GM19397 (cell line): ENCODE data around the gene OAT.
"Not testable (repeated sequence)": the region's sequence is repeated elsewhere in the genome, so short reads cannot be mapped to it uniquely, and the experiment has no call there.

Source experiments
- ATAC-seq: cut with Tn5 transposase; IDR thresholded peaks from one replicate; pipeline ENCODE4 v1.9.1; 2021; ENCODE audit warnings: mild to moderate bottlenecking, moderate library complexity; ENCODE audit not compliant: unreplicated experiment

OAT gene

DNA sequence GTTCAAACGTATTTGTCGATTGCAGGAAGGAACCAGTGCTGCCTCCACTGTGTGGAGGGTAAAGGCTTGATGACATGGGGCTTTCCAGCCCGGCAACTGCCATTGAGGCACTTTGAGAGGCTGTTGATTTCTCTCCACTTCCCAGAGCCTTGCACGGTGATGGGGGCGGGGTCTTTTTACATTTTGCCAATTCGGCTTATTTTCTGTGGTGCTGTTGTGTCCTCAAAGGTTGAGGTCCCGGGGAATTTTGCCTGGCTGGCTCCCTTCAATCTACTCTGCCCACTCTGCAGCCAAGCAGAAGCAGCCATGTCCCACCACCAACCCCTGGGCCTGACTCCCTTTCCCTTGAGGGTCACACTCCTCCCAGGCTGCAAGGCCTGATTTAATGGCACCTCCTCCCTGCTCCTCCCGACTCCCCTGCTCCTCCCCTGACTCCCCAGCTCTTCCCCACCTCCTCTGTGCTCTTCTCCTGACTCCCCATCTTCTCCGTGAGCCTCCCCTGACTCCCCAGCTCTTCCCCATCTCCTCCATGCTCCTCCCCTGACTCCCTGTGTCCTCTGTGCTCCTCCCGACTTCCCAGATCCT, 39.0 kb downstream of the OAT start:
- ATAC-seq: no peak

DNA sequence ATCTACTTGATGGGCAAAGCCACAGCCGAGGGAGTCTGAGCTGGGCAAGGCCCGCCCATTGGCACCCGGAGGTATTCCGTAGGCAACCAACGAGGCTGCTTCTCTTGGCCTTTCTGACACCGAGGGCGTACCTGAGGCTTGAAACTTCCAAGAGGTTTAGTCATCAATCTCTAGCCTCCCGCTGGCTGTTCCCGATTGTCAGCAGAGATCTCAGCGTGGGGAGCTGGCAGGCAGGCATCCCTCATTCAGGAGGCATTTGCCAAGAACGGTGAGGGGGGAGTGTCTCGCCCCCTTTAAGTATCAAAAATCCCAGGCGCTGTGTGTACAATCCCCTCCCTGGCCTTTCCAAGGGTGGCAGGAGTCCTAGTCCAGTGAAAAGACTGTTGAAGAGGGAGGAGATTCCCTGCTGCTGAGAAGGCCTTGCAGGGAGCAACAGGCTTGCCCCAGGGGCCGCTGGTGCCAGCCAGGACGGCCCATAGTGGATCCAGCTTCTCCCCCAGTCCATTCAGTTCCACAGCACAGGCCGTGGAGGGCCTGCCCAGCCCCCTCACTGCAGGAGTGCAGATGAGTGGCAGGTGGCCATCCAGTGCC, 39.7 kb downstream of the OAT start:
- no peak for ATAC-seq

DNA sequence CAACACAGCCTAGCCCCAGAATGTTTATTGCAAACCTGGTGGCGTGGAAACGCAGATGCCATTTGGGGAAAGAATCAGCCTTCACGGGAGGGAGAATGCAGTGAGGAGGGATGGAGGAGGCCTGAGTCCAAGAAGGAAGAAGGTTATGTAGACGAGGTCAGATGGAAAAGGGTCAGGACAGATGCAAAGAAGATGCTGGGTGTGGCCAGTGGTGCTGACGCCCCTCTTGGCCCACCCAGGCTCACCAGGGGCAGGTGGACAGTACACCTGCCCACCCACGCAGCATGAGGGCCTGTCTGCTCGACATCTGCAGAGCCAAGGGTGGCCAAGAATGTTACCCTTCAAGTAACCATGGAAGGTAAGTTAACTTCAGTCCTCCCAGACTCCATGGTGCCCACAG, 40.5 kb downstream of the OAT start:
- ATAC-seq: no peak

DNA sequence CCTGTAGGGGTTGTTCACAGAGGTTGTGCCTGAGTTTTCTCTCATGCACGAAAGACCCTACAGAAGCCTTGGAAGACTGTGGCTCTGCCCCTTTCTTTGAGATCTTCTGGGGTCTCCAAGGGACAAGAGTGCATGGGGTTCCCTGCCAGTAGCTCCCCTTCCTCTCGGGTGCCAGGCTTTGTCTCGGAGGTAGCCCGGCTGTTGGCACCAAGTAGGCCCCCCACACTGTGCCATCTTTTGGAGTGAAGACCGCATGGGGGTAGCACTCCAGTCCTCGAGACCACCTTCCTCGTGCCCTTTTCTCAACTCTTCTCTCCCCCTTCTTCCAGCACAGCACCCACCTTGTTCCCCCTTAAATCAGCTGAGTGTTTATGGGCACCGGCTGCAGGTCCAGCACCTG, 41.6 kb downstream of the OAT start:
- ATAC-seq: no peak

DNA sequence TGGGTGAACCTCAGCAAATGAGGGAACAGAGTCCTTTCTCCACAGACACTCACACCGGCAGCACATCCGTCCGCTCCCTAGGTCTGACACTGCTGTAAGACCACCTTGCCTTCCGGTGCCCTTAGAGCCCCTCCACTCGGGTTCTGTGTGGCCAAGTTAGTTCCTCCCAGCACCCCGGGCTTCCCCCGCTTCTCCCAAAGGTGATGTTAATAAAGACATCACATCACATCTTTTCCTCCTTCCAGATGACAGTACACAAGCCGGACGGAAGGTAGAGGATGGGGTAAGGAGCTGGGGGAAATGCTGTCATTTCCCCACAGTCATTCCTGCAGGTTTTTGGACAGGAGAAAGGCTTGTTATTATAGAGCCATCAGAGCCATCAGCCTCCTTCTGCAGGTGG, 42.3 kb downstream of the OAT start:
- ATAC-seq: no peak

DNA sequence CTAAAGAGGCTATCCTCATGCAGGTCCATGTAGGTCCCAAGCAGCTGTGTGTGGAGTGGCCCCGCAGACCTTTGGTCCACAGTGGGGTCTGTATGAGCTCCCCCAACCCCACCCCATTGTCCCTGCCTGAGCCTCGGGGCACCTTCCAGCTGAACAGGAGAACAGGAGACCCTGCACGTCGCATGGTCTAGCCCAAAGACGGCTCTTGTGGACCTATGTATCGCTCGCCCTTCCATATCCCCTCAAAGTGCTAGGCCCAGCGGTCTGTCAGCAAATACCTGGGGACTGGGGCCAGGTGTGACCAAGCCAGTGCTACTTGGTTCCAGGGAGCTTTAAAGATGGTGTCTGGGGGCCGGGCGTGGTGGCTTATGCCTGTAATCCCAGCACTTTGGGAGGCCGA, 43.0 kb downstream of the OAT start:
- no peak for ATAC-seq

DNA sequence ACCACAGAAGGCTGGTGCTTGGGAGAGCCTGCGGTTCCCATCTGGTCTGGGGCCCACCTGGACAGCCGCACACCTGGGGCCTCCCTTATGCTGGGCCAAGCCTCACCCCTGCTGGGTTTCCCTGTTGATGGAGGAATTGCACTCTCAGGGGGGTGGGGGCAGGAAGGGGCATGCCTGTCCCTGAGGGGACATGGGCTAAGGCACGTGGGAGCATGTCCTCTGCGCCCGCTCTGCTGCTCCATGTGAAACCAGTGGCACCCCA, 43.4 kb downstream of the OAT start:
- ATAC-seq: no peak

DNA sequence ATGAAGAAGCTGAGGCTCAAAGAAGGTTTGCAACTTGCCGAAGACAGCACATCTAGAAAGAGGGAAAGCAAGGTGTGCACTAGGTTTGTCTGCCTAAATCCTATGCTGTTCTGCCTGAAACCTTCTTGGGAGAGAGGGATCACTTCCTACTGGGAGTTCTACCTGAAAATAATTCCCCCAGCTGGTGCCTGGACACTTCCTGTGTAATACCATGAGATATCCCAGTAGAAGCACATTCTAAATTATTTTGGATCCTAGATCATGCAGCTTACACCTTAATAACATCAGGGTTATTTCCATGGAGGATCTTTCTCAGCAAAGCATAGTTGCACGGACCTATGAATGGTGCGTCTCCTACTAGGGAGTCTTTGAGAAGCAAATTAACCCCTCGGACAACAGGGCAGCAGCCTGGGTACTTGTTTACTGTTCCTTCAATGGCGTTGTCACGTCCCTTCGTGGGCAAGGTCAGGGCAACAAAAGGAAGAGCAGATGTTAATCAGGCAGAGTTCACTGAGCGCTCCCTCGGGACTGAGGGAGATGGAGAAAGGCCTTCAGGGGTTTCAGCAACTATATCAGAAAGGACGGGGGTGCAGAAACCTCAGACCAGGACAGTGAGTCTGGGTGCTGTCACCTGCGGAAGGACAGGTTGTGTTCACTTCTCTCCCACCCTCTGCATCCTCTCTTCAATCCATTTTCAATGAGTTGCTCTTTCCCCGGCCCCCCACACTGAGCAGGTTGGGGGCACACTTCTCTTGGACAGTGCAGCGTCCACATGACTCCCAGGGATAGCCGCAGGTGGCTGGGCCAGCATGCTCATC, 44.0 kb downstream of the OAT start:
- ATAC-seq: no peak

DNA sequence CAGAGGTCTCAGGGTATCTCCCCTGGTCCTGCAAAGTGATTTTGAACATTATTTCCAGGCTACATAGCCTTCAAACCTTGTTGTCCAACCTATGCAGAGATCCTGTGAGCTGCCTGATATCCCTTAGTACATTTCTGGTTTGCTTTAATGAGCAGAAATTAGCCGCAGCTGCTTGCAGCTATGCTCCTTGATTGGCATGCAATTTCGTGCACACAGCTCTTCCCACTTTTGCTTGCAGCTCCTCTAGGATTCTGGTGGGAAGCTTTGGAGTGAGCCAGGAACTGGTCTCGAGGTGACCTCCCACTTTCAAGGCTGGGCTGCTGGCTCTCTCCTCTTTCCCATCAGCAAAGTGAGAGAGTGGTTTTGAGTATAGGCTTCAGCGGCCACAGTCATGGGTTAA, 45.8 kb downstream of the OAT start:
- no peak for ATAC-seq

DNA sequence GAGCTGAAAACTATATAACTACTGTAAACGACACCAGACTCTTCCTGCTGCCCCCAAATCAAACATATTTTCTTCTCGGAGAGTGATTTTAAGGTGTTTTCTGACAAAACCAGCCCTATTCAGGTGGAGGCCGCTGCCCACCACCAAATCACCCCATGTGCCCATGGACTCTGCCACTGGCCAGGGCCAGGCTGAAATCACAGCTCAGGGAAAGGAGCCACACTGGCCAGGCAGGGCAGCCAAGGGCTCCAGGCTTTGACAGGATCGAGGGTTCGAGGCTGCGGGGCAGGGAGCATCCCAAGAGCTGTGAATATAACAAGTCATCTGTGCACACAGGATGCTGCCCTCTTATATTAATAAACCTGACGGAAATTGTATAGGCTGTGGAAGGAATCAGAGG, 48.3 kb downstream of the OAT start:
- no peak for ATAC-seq

DNA sequence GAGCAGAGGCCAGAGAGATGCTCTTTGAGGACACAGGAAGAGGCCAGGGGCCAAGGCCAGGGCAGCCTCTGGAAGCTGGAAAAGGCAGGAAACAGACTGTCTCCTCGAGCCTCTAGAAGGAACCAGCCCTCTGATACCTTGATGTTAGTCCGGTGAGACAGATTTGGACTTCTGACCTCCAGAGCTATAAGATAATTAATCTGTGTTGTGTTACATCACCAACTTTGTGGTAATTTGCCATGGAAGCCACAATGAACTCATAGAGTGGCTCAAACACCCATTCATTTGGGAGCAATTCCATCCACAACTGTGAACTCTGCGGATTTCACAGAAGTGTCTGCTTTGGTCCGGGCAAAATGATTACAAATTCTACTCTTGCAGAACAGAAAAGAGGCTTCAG, 48.7 kb downstream of the OAT start:
- no peak for ATAC-seq

DNA sequence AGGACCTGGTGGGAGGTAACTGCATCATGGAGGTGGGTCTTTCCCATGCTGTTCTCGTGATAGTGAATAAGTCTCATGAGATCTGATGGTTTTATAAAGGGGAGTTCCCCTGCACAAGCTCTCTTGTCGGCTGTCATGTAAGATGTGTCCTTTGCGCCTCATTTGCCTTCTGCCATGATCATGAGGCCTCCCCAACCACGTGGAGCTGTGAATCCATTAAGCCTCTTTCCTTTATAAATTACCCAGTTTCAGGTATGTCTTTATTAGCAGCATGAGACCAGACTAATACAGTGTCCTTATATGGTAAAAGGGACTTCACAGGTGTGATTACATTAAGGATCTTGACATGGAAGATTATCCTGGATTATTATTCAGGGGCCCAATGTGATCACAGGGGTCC, 49.2 kb downstream of the OAT start:
- not testable (repeated sequence) for ATAC-seq

DNA sequence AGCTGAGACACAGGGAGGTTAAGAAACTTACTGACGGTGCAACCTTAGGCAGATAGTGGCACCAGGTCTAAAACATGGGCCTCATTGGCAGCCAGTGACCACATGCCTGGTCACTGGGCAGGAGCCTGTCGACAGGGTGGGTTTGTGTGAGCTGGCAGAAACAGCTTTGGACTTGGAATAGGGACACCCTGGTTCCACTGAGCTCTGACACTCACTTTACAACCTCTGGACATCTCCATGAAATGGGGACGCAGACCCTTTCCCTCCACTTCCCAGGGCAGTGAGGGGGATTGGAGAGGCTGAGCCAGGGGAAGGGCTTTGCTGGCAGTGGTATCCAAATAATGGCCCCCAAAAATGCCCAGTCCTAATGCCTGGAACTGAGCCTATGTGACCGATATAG, 49.7 kb downstream of the OAT start:
- no peak for ATAC-seq

DNA sequence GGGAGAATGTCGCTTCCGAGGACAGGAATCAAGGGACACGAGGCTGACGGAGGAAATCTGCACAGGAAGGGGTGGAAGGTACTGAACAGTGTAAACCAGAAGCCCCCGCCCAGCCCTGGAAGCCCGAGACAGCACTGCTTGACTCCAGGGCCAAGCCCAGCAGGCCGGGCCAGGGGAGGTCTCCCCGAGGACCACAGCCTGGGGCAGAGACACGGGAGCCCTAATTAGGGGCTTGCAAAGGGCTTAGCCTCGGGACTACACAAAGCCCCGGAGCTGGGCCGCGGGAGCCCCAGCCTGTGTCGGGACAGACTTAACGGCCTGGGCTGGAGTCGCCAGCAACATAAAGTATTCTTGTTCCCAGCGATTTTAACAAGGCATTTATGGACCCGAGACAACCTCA, 50.8 kb downstream of the OAT start:
- ATAC-seq: no peak

DNA sequence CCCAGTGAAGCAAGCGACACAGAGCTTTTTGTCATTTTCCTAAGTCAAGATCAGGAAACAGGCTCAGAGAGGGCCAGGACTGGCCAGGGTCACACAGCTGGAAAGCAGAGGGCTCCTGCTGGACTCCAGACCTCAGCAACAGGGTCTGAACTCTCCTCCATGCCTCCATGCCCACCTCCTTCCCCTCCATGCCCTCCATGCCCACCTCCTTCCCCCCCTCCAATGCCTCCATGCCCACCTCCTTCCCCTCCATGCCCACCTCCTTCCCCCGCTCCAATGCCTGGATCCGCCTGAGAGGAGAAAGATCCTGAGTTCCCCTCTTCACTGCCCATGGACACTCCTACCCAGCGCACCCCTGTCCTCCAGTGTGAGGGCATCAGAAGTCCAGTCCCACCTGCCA, 51.3 kb downstream of the OAT start:
- no peak for ATAC-seq

DNA sequence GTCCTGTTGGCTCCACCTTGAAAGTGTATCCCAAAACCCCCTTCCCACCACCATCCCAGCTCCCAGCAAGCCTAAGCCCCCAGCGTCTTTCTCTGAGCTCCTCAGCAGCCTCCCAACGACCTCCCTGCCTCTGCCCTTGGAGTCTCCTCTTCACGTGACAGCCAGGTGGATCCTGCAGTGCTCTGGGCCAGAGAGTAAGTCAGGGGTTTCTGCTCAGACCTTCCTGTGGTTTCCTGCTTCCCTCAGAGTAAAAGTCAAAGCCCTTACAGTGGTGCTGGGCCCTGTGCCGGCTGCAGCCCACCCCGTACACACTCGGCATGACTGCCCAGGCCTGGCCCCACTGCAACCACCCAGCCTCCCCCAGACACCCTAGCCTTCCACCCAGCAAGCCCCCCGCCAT, 51.9 kb downstream of the OAT start:
- ATAC-seq: no peak

DNA sequence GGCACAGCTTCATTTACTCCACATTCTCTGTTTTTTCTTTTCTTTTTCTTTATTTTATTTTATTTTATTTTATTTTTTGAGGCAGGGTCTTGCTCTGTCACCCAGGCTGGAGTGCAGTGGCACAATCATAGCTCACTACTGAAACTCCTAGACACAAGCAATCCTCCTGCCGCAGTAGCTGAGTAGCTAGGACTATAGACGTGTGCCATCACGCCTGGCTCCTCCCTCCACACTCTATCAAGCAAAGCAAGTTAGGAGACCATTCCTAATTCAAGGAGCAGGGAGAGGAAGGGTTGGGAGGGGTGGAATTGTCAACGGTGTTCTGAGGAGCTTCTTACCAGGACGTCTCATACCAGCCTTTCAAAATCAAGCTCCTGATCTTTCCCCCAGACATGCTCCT, 52.4 kb downstream of the OAT start:
- ATAC-seq: no peak

DNA sequence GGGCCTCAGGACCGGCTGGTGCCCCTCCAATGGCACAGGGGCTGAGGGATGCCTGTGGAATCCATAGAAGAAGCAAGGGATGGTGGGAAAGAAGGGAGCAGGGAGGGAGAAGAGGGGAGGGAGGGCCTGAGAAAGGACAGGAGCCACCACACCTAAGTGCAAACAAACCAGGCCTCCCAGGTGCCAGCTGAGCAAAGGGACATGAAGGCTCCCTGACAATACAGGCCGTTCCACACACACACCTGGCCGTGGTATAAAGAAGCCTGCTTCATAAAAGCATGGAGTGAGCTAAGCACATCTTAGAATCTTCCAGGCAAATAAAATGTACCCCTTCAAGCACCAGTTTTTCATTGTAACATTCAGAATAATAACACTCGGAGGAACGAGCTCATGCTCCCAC, 54.0 kb downstream of the OAT start:
- no peak for ATAC-seq

DNA sequence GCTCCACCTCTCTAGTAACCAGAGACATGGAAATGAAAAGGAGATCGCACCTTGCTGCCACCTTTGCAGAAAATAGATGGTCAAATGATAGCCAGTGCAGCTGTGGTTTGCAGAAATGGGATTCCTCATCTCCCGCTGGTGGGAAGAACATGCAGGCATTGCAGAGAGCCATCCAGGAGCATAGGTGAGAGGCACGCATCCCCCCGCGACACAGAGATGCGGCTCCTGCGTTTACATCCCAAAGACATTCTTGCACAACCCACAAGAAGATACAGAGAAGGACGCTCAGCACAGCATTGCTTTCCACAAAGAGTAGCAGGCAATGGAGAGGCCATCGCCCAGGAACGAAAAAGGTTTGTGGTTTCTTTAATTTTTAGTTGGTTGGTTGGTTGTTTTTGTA, 56.2 kb downstream of the OAT start:
- ATAC-seq: no peak

DNA sequence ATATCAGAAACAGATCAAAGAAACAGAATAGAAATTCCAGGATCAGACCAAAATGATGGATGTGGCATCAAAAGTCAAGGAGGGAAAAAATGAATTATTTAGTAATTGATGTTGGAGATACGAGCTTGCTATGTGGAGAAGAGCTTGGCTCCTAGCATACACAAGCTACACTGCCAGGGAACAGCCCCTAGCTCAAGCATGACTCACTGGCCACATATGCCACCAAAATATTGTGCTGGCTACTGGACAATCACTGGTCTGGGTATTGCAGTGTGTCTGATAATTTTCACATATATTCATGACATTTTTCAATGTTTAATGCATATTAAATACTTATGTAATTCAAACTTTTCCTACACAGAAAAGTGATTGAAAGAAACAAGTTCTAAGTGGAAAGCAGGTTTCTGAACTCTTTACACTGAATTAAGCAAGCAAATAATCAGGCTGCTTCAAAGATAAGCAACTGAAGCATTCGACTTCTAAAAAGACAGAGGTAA, 59.3 kb downstream of the OAT start:
- ATAC-seq: no peak

DNA sequence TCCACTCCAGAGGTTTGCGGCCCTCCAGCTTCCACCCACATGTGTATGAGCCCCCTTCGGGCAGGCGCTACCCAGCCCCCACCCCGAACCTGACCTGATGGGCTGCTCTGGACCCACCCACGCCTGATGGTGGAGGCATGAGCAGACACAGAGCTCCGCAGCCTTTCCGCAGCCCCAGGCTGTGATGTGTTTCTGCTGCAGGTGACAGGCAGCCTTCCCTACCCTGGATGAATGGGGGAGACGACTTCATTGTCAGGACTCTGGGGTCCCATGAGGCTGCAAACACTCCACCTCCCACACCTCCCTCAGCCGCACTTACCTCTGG, 61.2 kb downstream of the OAT start:
- no peak for ATAC-seq

DNA sequence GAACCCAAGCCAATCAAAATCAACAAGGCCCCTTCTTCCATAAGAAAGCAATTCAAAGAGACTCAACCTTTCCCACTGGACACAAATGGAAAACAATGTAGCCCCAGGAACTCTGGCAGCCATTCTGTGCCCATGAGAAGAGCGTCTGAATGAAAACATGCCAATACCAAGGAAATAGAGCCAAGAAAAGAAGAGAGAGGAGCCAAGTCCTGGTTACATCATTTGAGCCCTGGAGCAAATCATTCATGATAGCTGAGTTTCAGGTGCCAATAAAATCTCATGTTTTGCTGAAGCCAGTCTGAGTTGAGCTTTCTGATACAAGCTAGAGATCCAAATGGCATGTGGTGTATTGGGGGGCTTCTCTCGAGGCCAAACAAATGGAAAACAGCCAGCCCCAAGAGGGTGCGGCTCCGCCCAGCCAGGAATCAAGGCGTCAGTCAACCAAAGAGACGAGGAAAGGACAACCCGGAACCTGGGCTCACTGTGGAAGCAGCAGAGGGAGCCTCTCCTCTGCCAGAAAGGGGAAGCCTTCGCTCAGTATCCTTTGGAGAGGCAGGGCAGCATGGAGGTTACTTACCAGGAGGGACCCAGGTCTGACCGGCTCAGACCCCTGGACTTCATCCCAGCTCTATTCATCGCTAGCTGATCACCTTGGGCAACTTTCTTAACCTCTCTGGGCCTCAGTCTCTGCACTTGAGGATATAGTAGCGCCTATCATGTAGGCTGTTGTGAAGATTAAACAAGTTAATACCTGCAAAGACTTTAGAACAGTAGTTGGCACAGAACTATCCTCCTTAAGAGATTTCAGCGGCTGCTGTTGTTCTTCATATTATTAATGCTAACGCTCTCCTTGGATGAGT, 61.8 kb downstream of the OAT start:
- no peak for ATAC-seq
